SK-N-SH (cell line): Measurements from ENCODE around the gene DPP4. TPM values are rescaled to one million over a fixed set of nuclear protein-coding genes. Genes with fewer than 3 reads are reported as not detected.

Source experiments
- CTCF ChIA-PET: fragments of 300-600, 350-600 bp; formaldehyde crosslinking; extraction: SDS; loops from one replicate; lab custom pipeline; 2021; lab: Yijun Ruan, JAX
- POLR2A ChIA-PET: fragments of 350-600 bp; sonication (Branson Sonifier 250); formaldehyde crosslinking; extraction: SDS; loops from one replicate; lab custom pipeline; 2020; ENCODE audit warnings: antibody characterized with exemption, inconsistent platforms; lab: Yijun Ruan, JAX
- DNase-seq: peaks from one replicate; pipeline ENCODE4 v3.0.0; 2012
- H2AFZ ChIP-seq: fragments of 200-600 bp; sonication (generic); 2 replicates; pipeline ENCODE4 v1.8.1; 2016; ENCODE audit warnings: antibody characterized with exemption, mild to moderate bottlenecking, low read depth
- H3F3A ChIP-seq: fragments of 200-600 bp; sonication (generic); replicated peaks from 2 replicates; pipeline ENCODE3; 2016; ENCODE audit warnings: antibody characterized with exemption, mild to moderate bottlenecking; ENCODE audit not compliant: insufficient read depth
- H3K27ac ChIP-seq, 2 experiments: fragments of 200-500 bp in 1 of 2; fragments of 200-600 bp in 1 of 2; sonication (Bioruptor generic) in 1 of 2; sonication (generic), shearing (Covaris generic) in 1 of 2; 2 replicates each; pipeline versions ENCODE4 v1.5.1 to v1.6.1; 2014 to 2016; ENCODE audit warnings: low read depth in 2 of 2, inconsistent platforms in 1 of 2, low read length in 1 of 2, mild to moderate bottlenecking in 1 of 2, mixed read lengths in 1 of 2
- H3K27me3 ChIP-seq: fragments of 200-600 bp; sonication (generic), shearing (Covaris generic); 2 replicates; pipeline ENCODE4 v1.6.1; 2016; ENCODE audit warnings: mixed run types; ENCODE audit not compliant: insufficient read depth
- H3K36me3 ChIP-seq, 2 experiments: fragments of 200-500 bp in 1 of 2; fragments of 200-600 bp in 1 of 2; sonication (Bioruptor generic) in 1 of 2; sonication (generic) in 1 of 2; replicated peaks in 1 of 2; 2 replicates each; pipeline versions ENCODE3 to v1.5.1; 2014 to 2016; ENCODE audit warnings: low read length in 1 of 2, mild to moderate bottlenecking in 1 of 2; ENCODE audit not compliant: insufficient read depth in 2 of 2, control insufficient read depth in 1 of 2
- H3K4me1 ChIP-seq, 2 experiments: fragments of 200-500 bp in 1 of 2; fragments of 200-600 bp in 1 of 2; sonication (Bioruptor generic) in 1 of 2; sonication (generic), shearing (Covaris generic) in 1 of 2; 2 replicates each; pipeline versions ENCODE4 v1.5.1 to v1.6.1; 2014 to 2016; ENCODE audit warnings: low read depth in 1 of 2, low read length in 1 of 2, mixed run types in 1 of 2; ENCODE audit not compliant: insufficient read depth in 2 of 2, control insufficient read depth in 1 of 2
- H3K4me2 ChIP-seq: fragments of 200-600 bp; sonication (generic), shearing (Covaris generic); 2 replicates; pipeline ENCODE4 v1.6.1; 2017; ENCODE audit warnings: mixed run types
- H3K4me3 ChIP-seq, 2 experiments: fragments of 200-500 bp in 1 of 2; fragments of 200-600 bp in 1 of 2; sonication (Bioruptor generic) in 1 of 2; sonication (generic), shearing (Covaris generic) in 1 of 2; 2 replicates each; pipeline versions ENCODE4 v1.5.1 to v1.8.1; 2014 to 2016; ENCODE audit warnings: low read depth in 2 of 2, inconsistent platforms in 1 of 2, low read length in 1 of 2, mild to moderate bottlenecking in 1 of 2, mixed read lengths in 1 of 2, moderate library complexity in 1 of 2
- H3K79me2 ChIP-seq: fragments of 200-600 bp; sonication (generic); 2 replicates; pipeline ENCODE4 v1.8.1; 2017; ENCODE audit warnings: mild to moderate bottlenecking; ENCODE audit not compliant: insufficient read depth
- H3K9ac ChIP-seq: fragments of 200-600 bp; sonication (generic); 2 replicates; pipeline ENCODE4 v1.6.1; 2017; ENCODE audit warnings: mixed run types
- H3K9me2 ChIP-seq: fragments of 200-600 bp; sonication (generic); 2 replicates; pipeline ENCODE4 v1.6.1; 2017; ENCODE audit warnings: mixed run types
- H3K9me3 ChIP-seq: fragments of 200-600 bp; sonication (generic); 2 replicates; pipeline ENCODE4 v1.6.1; 2017; ENCODE audit warnings: mixed run types, mild to moderate bottlenecking, moderate library complexity
- H4K20me1 ChIP-seq: fragments of 200-600 bp; sonication (generic); 2 replicates; pipeline ENCODE4 v1.6.1; 2017; ENCODE audit warnings: mild to moderate bottlenecking, mixed run types; ENCODE audit not compliant: insufficient read depth
- CHD2 ChIP-seq: fragments of 150-350 bp; IDR thresholded peaks from 2 replicates; pipeline ENCODE4 v1.6.1; 2018; ENCODE audit warnings: low read length; ENCODE audit not compliant: partially characterized antibody
- EZH2phosphoT487 ChIP-seq: fragments of 200-600 bp; sonication (generic); IDR thresholded peaks from 2 replicates; pipeline ENCODE4 v1.6.1; 2017; ENCODE audit warnings: low read depth, mixed run types, mild to moderate bottlenecking, antibody characterized with exemption, moderate library complexity, borderline replicate concordance
- FOXJ3 ChIP-seq: sonication (generic); formaldehyde crosslinking; IDR thresholded peaks from 2 replicates; pipeline ENCODE4 v1.5.1; 2020; ENCODE audit warnings: mild to moderate bottlenecking, missing genetic modification reagents
- FOXM1 ChIP-seq: IDR thresholded peaks from 2 replicates; pipeline ENCODE4 v1.4.0; 2012; ENCODE audit warnings: low read depth, mild to moderate bottlenecking
- GABPA ChIP-seq: IDR thresholded peaks from 2 replicates; pipeline ENCODE4 v1.4.0; 2012; ENCODE audit warnings: low read depth, mild to moderate bottlenecking
- IRF3 ChIP-seq: fragments of 150-350 bp; IDR thresholded peaks from 2 replicates; pipeline ENCODE4 v1.6.1; 2016; ENCODE audit warnings: mild to moderate bottlenecking, low read depth, low read length
- MXI1 ChIP-seq: IDR thresholded peaks from 2 replicates; pipeline ENCODE4 v1.6.1; 2012; ENCODE audit warnings: mild to moderate bottlenecking, low read depth, low read length, improper control_type of control experiment
- NFIC ChIP-seq: IDR thresholded peaks from 2 replicates; pipeline ENCODE4 v1.4.0; 2012; ENCODE audit warnings: borderline replicate concordance
- PBX3 ChIP-seq: IDR thresholded peaks from 2 replicates; pipeline ENCODE4; 2012
- POLR2AphosphoS5 ChIP-seq: IDR thresholded peaks from 2 replicates; pipeline ENCODE4 v1.6.1; 2012; ENCODE audit warnings: low read depth, low read length
- REST ChIP-seq: IDR thresholded peaks from 2 replicates; pipeline ENCODE4 v1.6.1; 2012; ENCODE audit warnings: mild to moderate bottlenecking, low read depth, low read length, moderate library complexity
- RXRA ChIP-seq: IDR thresholded peaks from 2 replicates; pipeline ENCODE4 v1.4.0; 2012; ENCODE audit warnings: low read depth, mild to moderate bottlenecking, borderline replicate concordance
- SIN3A ChIP-seq: IDR thresholded peaks from 2 replicates; pipeline ENCODE4 v1.6.1; 2012; ENCODE audit warnings: low read depth, mild to moderate bottlenecking, low read length, moderate library complexity, borderline replicate concordance
- TEAD4 ChIP-seq: IDR thresholded peaks from 2 replicates; pipeline ENCODE4 v1.4.0; 2012; ENCODE audit warnings: mild to moderate bottlenecking, borderline replicate concordance; ENCODE audit not compliant: insufficient read depth
- USF2 ChIP-seq: fragments of 150-350 bp; IDR thresholded peaks from 2 replicates; pipeline ENCODE4 v1.6.1; 2017; ENCODE audit warnings: antibody characterized with exemption, low read length, low read depth, borderline replicate concordance
- WGBS: methylation state at CpG from one replicate; pipeline ENCODE4 v1.1.6; 2017; ENCODE audit warnings: low lambda C conversion rate; 5-methylcytosine and 5-hydroxymethylcytosine counted together
- polyA plus RNA-seq, 3 experiments: library from polyadenylated mRNA; depleted of rRNA; stranded (reverse); fragments of >200 nt; gene quantifications; 2 replicates each; pipeline ENCODE4 v1.2.3, GENCODE V29; 2012

Gene DPP4
- polyA plus RNA-seq, 1 of the 3 experiments (the other 2 are of a cell fraction), result 5.0 TPM

- 81% methylated on average over 1 of the region's 1 CpG for WGBS
- Histone ChIP-seq H2AFZ (no peak overlapping the region), H3K4me1 (no peaks in the 10 kb centered on the region; a peak in 1 of 4 replicates), H3K9me2 (no peaks in the 10 kb centered on the region), H3K36me3 (no peaks in the 10 kb centered on the region), H3K4me3 (no peak overlapping the region), H3K4me2 (no peak overlapping the region), H3K9ac (no peak overlapping the region), H3K27ac (no peak overlapping the region), H3F3A (no peaks in the 10 kb centered on the region), H4K20me1 (no peaks in the 10 kb centered on the region), H3K9me3 (no peaks in the 10 kb centered on the region), H3K79me2 (no peaks in the 10 kb centered on the region), H3K27me3 (no peaks in the 10 kb centered on the region)
- ChIA-PET CTCF (interaction anchor here (0.9 to 1.0 kb wide), 2 partner anchors 10 to 16 kb away, joined by 3 read pairs; no protein-coding TSS in a partner anchor), POLR2A (no interaction called here)
- DNase-seq, result no peak
- TF ChIP-seq RXRA (no peak), GABPA (no peak), TEAD4 (no peak), POLR2AphosphoS5 (no peak), FOXJ3 (no peak), REST (no peak), PBX3 (no peak), USF2 (no peak)
Measured at GRCh38 chr2:161991991-161992390, 82.0 kb downstream of the DPP4 start.

- Histone ChIP-seq H3K4me2 (no peak overlapping the region), H3K27me3 (no peaks in the 10 kb centered on the region), H2AFZ (no peak overlapping the region), H3K79me2 (no peaks in the 10 kb centered on the region), H3K36me3 (no peaks in the 10 kb centered on the region), H3K4me1 (no peaks in the 10 kb centered on the region; a peak in 1 of 4 replicates), H3K27ac (no peak overlapping the region; a peak in 1 of 4 replicates), H3K4me3 (no peak overlapping the region), H3F3A (no peaks in the 10 kb centered on the region), H3K9ac (no peak overlapping the region), H3K9me2 (no peaks in the 10 kb centered on the region), H3K9me3 (no peaks in the 10 kb centered on the region), H4K20me1 (no peaks in the 10 kb centered on the region)
- WGBS, result 27% methylated on average over 1 of the region's 1 CpG
- ChIA-PET POLR2A (no interaction called here), CTCF (no interaction called here)
- DNase-seq, result no peak
- TF ChIP-seq USF2 (no peak), FOXJ3 (no peak), PBX3 (peak; percentile 57), MXI1 (no peak), SIN3A (no peak), CHD2 (no peak), NFIC (no peak), FOXM1 (no peak), GABPA (no peak), TEAD4 (0 out of 2 replicates have a peak, but pooled peaks have one; percentile 42), POLR2AphosphoS5 (no peak), EZH2phosphoT487 (no peak), IRF3 (no peak)
Measured at GRCh38 chr2:161990741-161991140, 83.3 kb downstream of the DPP4 start.
